ENCODE data around the gene SAP30BP. TPM values are rescaled to one million over a fixed set of nuclear protein-coding genes. Genes with fewer than 3 reads are reported as not detected.

Gene SAP30BP
- polyA plus RNA-seq, 1 donor (not counting 4 experiments of a cell fraction or from before 2014, with no cell fraction given), result 99.0 TPM

DNA sequence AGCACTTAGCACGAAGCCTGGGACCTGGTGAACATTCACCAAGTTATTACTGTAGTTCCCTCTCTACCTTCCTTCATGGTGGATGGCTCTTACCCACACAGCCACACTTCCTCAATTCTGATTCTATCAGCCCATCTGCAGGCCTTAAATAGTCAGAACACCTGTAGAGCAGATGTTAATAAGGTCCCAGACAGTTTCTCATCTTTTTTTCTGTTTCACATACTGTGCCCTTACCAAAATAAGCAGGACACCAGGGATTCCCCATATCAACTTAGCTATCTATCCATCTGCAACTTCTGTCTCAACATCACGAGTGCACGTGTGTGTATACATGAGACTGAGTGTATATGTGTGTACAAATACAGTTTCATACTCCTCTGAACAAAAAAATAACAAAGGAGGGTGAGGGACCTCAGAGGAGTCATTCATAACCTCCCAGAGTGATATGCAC lies 3.0 kb upstream of the SAP30BP start:
- TF ChIP-seq EZH2 (IDR thresholded peaks at IDR 0.05; ENCODE audit: low read length), result no peak
- TF ChIP-seq, protein P1, sequence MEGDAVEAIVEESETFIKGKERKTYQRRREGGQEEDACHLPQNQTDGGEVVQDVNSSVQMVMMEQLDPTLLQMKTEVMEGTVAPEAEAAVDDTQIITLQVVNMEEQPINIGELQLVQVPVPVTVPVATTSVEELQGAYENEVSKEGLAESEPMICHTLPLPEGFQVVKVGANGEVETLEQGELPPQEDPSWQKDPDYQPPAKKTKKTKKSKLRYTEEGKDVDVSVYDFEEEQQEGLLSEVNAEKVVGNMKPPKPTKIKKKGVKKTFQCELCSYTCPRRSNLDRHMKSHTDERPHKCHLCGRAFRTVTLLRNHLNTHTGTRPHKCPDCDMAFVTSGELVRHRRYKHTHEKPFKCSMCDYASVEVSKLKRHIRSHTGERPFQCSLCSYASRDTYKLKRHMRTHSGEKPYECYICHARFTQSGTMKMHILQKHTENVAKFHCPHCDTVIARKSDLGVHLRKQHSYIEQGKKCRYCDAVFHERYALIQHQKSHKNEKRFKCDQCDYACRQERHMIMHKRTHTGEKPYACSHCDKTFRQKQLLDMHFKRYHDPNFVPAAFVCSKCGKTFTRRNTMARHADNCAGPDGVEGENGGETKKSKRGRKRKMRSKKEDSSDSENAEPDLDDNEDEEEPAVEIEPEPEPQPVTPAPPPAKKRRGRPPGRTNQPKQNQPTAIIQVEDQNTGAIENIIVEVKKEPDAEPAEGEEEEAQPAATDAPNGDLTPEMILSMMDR (optimal IDR thresholded peaks at IDR 0.05 in 1 of 3, IDR thresholded peaks at IDR 0.05 in 1 of 3, conservative IDR thresholded peaks at IDR 0.05 in 1 of 3; ENCODE audit: extremely low read depth in 1 of 3, insufficient read depth in 2 of 3, low read length in 3 of 3), result no peak
- H3K79me2 ChIP-seq (ENCODE audit: control insufficient read depth, insufficient read depth, low read length), result peaks cover 36% of the 10 kb centered on the region
- H3K27me3 ChIP-seq (ENCODE audit: control insufficient read depth, extremely low read depth, insufficient read depth, low read length), result no peaks in the 10 kb centered on the region
- no peak for DNase-seq (ENCODE audit: low read depth, low spot score)
- no peak overlapping the region for H3K27ac ChIP-seq (ENCODE audit: control insufficient read depth, insufficient read depth, low read length)
- no peaks in the 10 kb centered on the region for H3K9me3 ChIP-seq (ENCODE audit: control insufficient read depth, low read depth, low read length)
- no peak overlapping the region for H3K4me3 ChIP-seq (ENCODE audit: control insufficient read depth in 2 of 3, extremely low read depth in 1 of 3, insufficient read depth in 2 of 3, low read depth in 1 of 3, low read length in 3 of 3)
- H3K9ac ChIP-seq (ENCODE audit: control insufficient read depth, extremely low read depth, insufficient read depth, low read length), result no peak overlapping the region
- no peaks in the 10 kb centered on the region for H3K9me1 ChIP-seq (ENCODE audit: control insufficient read depth, extremely low read depth, insufficient read depth, low read length)
- peaks cover 16% of the 10 kb centered on the region for H3K4me1 ChIP-seq (ENCODE audit: control insufficient read depth, extremely low read depth, insufficient read depth, low read length)
- no peak overlapping the region for H2AFZ ChIP-seq (ENCODE audit: control insufficient read depth, low read length)
- peaks cover 20 to 41% of the 10 kb centered on the region in 2 experiments for H3K36me3 ChIP-seq (ENCODE audit: control insufficient read depth in 2 of 2, extremely low read depth in 1 of 2, insufficient read depth in 2 of 2, low read length in 2 of 2)
- no peak overlapping the region for H3K4me2 ChIP-seq (ENCODE audit: control insufficient read depth, extremely low read depth, insufficient read depth, low read depth, low read length)
- no peak for FAIRE-seq
- no peaks in the 10 kb centered on the region for H4K20me1 ChIP-seq (ENCODE audit: control insufficient read depth, extremely low read depth, insufficient read depth, low read length)
- dilution Hi-C loops (cut with MboI; ENCODE audit: extremely low pct_ligation_motif_present, low sequenced_read_pairs), result no loop called here

DNA sequence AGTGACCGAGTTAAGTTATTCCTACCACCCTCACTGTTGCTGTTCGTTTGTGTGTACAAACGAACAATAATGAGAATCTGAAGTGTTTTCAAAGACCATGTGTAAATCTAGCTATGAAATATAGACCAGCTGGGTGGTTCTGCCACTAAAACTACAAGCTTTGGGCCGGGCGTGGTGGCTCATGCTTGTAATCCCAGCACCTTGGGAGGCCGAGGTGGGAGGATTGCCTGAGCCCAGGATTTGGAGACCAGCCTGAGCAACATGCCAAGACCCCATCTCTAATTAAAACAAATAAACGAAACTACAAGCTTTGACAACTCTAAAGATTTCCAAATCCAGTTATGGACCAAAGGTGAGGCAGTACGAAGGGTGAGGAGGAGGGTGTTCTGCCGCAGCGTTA lies 1.2 kb upstream of the SAP30BP start:
- Histone ChIP-seq H2AFZ (ENCODE audit: control insufficient read depth, low read length) (no peak overlapping the region), H3K79me2 (ENCODE audit: control insufficient read depth, insufficient read depth, low read length) (peaks cover 55% of the 10 kb centered on the region), H3K4me1 (ENCODE audit: control insufficient read depth, extremely low read depth, insufficient read depth, low read length) (peaks cover 16% of the 10 kb centered on the region), H3K4me2 (ENCODE audit: control insufficient read depth, extremely low read depth, insufficient read depth, low read depth, low read length) (peak overlapping the region; percentile 96), H3K27ac (ENCODE audit: control insufficient read depth, insufficient read depth, low read length) (peak overlapping the region; percentile 95), H3K4me3 (ENCODE audit: control insufficient read depth in 2 of 3, extremely low read depth in 1 of 3, insufficient read depth in 2 of 3, low read depth in 1 of 3, low read length in 3 of 3) (peak overlapping the region; percentile 84 to 98 (median 98)), H3K9ac (ENCODE audit: control insufficient read depth, extremely low read depth, insufficient read depth, low read length) (peak overlapping the region; percentile 97), H3K36me3 (ENCODE audit: control insufficient read depth in 2 of 2, extremely low read depth in 1 of 2, insufficient read depth in 2 of 2, low read length in 2 of 2) (peaks cover 16 to 41% of the 10 kb centered on the region in 2 experiments), H4K20me1 (ENCODE audit: control insufficient read depth, extremely low read depth, insufficient read depth, low read length) (peaks cover 2% of the 10 kb centered on the region), H3K9me3 (ENCODE audit: control insufficient read depth, low read depth, low read length) (no peaks in the 10 kb centered on the region), H3K9me1 (ENCODE audit: control insufficient read depth, extremely low read depth, insufficient read depth, low read length) (no peaks in the 10 kb centered on the region), H3K27me3 (ENCODE audit: control insufficient read depth, extremely low read depth, insufficient read depth, low read length) (no peaks in the 10 kb centered on the region)
- FAIRE-seq, result no peak
- dilution Hi-C loops (cut with MboI; ENCODE audit: extremely low pct_ligation_motif_present, low sequenced_read_pairs), result no loop called here
- TF ChIP-seq, protein P1 (optimal IDR thresholded peaks at IDR 0.05 in 1 of 3, IDR thresholded peaks at IDR 0.05 in 1 of 3, conservative IDR thresholded peaks at IDR 0.05 in 1 of 3; ENCODE audit: extremely low read depth in 1 of 3, insufficient read depth in 2 of 3, low read length in 3 of 3), result no peak
- no peak for TF ChIP-seq EZH2 (IDR thresholded peaks at IDR 0.05; ENCODE audit: low read length)
- no peak for DNase-seq (ENCODE audit: low read depth, low spot score)

Data from keratinocyte (primary cell).